GM13976 (cell line): ENCODE results near the gene WDR7.

Source experiments
- DNase-seq: peaks from one replicate; pipeline ENCODE4 v3.0.0; 2012; ENCODE audit warnings: low spot score
- CTCF ChIP-seq: IDR thresholded peaks from 2 replicates; pipeline ENCODE4 v1.5.1; 2012; ENCODE audit warnings: borderline replicate concordance, mild to moderate bottlenecking; ENCODE audit not compliant: insufficient read depth; ENCODE audit errors: extremely low read depth, missing control alignments, control extremely low read depth
- in situ Hi-C: fragments of 300-500 bp; cut with MboI; formaldehyde crosslinking; loops from one replicate; pipeline ENCODE4 v1.12.0; 2022; ENCODE audit warnings: low sequenced_read_pairs, mixed read lengths, inconsistent platforms; ENCODE audit not compliant: unreplicated experiment

Gene WDR7

DNA sequence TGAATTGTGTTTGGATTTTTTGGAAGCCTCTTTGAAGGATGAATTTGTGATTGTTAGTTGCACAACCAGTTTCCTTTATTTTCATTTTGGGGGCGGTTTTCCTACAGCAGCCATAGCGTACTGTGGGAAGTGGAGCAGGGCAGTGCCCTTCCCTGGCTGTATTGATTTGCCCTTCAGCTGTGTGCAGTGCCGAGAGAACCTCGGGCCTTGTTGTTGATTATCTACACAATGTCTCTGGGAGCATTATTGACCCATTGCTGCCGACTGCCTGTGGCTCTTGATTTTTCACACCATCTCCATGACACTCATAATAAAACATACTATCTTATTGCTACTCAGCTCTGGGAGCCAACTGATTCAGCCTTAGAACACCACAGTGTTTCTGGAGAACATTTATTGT lies 333.6 kb downstream of the WDR7 start:
- no peak for DNase-seq
- TF ChIP-seq CTCF: no peak
- in situ Hi-C loops: no loop called here

DNA sequence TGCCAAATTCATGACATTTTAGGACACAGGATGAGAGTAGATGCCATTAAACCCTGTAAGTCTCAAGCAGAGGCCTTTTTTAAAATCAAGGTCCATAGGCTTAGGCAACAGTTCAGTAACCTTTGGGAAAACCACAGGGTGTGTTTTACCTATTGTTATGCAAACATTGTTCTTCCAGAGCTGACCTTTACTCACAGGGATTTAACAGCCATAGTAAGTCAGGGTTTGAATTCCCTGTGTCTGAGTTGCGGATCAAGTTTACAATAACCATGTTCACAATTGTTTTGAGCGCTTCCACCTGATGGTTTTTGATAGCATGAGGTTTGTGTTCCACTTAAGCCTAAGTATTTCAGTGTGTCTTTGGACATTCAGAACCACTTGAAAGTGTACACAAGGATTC lies 335.7 kb downstream of the WDR7 start:
- DNase-seq: no peak
- no peak for TF ChIP-seq CTCF
- in situ Hi-C loops: no loop called here

DNA sequence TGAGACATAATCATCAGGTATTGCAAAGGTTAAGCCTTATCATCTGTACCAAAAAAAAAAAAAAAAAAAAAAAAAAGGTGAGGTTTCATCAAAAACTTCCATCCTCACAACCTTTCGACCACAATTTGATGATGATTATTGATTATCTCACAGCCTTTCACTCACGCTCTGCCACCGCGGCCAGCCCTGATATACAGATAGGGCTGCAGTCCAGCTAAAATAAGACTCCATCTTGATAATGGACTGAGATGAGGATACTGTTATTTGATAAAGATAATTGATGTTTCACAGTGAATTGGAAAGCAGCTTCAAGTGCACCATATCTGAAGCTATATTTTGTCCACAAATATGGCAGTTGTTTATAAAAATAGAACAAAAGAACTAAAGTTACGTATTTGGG lies 336.1 kb downstream of the WDR7 start:
- no peak for DNase-seq
- TF ChIP-seq CTCF: no peak
- in situ Hi-C loops: no loop called here

GRCh38 chr18:56988022-56988421 lies 336.9 kb downstream of the WDR7 start:
- in situ Hi-C loops: no loop called here
- TF ChIP-seq CTCF: no peak
- no peak for DNase-seq

GRCh38 chr18:56990678-56991077 lies 339.5 kb downstream of the WDR7 start:
- in situ Hi-C loops: no loop called here
- no peak for DNase-seq
- no peak for TF ChIP-seq CTCF

- DNase-seq: no peak
- in situ Hi-C loops: no loop called here
- no peak for TF ChIP-seq CTCF
Measured at GRCh38 chr18:56992777-56993176, 341.6 kb downstream of the WDR7 start.
